HEK293 (cell line): Measurements from ENCODE around the gene NHLRC3.

Experiments
- ATF2 ChIP-seq: fragments of 450-650 bp; formaldehyde crosslinking; IDR thresholded peaks from 2 replicates; pipeline ENCODE4 v1.5.1; 2016; ENCODE audit warnings: missing biosample characterization, missing genetic modification characterization, low read depth
- CTCF ChIP-seq: fragments of 450-650 bp; formaldehyde crosslinking; IDR thresholded peaks from 2 replicates; pipeline ENCODE4 v1.5.1; 2016; ENCODE audit warnings: missing biosample characterization, missing genetic modification characterization
- REST ChIP-seq: fragments of 450-650 bp; formaldehyde crosslinking; IDR thresholded peaks from 2 replicates; pipeline ENCODE4 v1.5.1; 2016; ENCODE audit warnings: missing biosample characterization, missing genetic modification characterization
- ZNF555 ChIP-seq: fragments of 450-650 bp; formaldehyde crosslinking; conservative IDR thresholded peaks from 2 replicates; pipeline ENCODE4 v1.5.1; 2017; ENCODE audit warnings: missing biosample characterization, mild to moderate bottlenecking, missing genetic modification characterization, inconsistent platforms
- ZSCAN16 ChIP-seq: fragments of 450-650 bp; formaldehyde crosslinking; IDR thresholded peaks from 2 replicates; pipeline ENCODE4 v1.5.1; 2016; ENCODE audit warnings: missing biosample characterization, missing genetic modification characterization

GRCh38 chr13:39091586-39091985 is 53.3 kb downstream of the NHLRC3 start:
- TF ChIP-seq CTCF (no peak), REST (no peak), ATF2 (tag by site-specific recombination) (no peak), ZNF555 (tag by site-specific recombination) (no peak), ZSCAN16 (tag by site-specific recombination) (no peak)
